K562 (cell line): Measurements from ENCODE around the gene FAM53B. TPM values are rescaled to one million over a fixed set of nuclear protein-coding genes. Genes with fewer than 3 reads are reported as not detected.
A peak's percentile ranks its signal among the peaks of the same experiment; 100 is the strongest.

Experiments used
- BRD4 ChIP-seq: fragments of 200-600 bp; sonication (generic); IDR thresholded peaks from 2 replicates; pipeline ENCODE4 v1.6.1; 2017; ENCODE audit warnings: inconsistent platforms
- CREM ChIP-seq: IDR thresholded peaks from 2 replicates; pipeline ENCODE4 v1.6.1; 2014; ENCODE audit warnings: antibody characterized with exemption, low read depth
- CXXC5 ChIP-seq: fragments of 250-450 bp; sonication (Bioruptor Pico); IDR thresholded peaks from 2 replicates; pipeline ENCODE4 v1.8.0; 2022; ENCODE audit warnings: inconsistent platforms, mild to moderate bottlenecking, moderate library complexity
- FOS ChIP-seq: IDR thresholded peaks from 3 replicates; pipeline ENCODE4 v1.6.1; 2011; ENCODE audit not compliant: insufficient read length; ENCODE audit errors: extremely low read depth
- GATA2 ChIP-seq: sonication (generic); formaldehyde crosslinking; IDR thresholded peaks from 2 replicates; pipeline ENCODE4 v1.4.0; 2020; ENCODE audit warnings: mild to moderate bottlenecking, missing genetic modification reagents
- LCOR ChIP-seq: sonication (generic); formaldehyde crosslinking; IDR thresholded peaks from 2 replicates; pipeline ENCODE4 v1.8.0; 2022; ENCODE audit warnings: mild to moderate bottlenecking, missing genetic modification reagents
- MTA2 ChIP-seq: fragments of 450-650 bp; IDR thresholded peaks from 2 replicates; pipeline ENCODE4 v1.6.1; 2016; ENCODE audit warnings: low read depth
- NR4A1 ChIP-seq, 2 experiments: fragments of 250-450 bp in 1 of 2; fragments of 450-650 bp in 1 of 2; sonication (Bioruptor Pico) in 1 of 2; IDR thresholded peaks; 2 replicates each; pipeline versions ENCODE4 v1.4.0 to v1.6.1; 2016 to 2020; ENCODE audit warnings: mild to moderate bottlenecking in 2 of 2, missing compliant biosample characterization in 1 of 2, missing genetic modification characterization in 1 of 2, moderate library complexity in 1 of 2
- POLR3G ChIP-seq: IDR thresholded peaks from 2 replicates; pipeline ENCODE4 v1.6.1; 2011; ENCODE audit not compliant: insufficient read length, insufficient replicate concordance; ENCODE audit errors: extremely low read depth
- SAP30 ChIP-seq: fragments of 200-600 bp; sonication (generic); IDR thresholded peaks from 2 replicates; pipeline ENCODE4 v1.6.1; 2012; ENCODE audit warnings: borderline replicate concordance, low read depth, mild to moderate bottlenecking, moderate library complexity, low read length, control low read depth, inconsistent platforms; ENCODE audit not compliant: insufficient read depth, poor library complexity, severe bottlenecking
- SUPT5H ChIP-seq: fragments of 450-650 bp; IDR thresholded peaks from 2 replicates; pipeline ENCODE4 v1.6.1; 2016
- ZNF121 ChIP-seq: sonication (generic); formaldehyde crosslinking; conservative IDR thresholded peaks from 2 replicates; pipeline ENCODE4 v1.8.0; 2022; ENCODE audit warnings: missing genetic modification reagents
- ZNF3 ChIP-seq: fragments of 250-450 bp; sonication (Bioruptor Pico); IDR thresholded peaks from 2 replicates; pipeline ENCODE4 v1.5.0; 2021; ENCODE audit warnings: mild to moderate bottlenecking, moderate library complexity
- polyA plus RNA-seq, 8 experiments: library from polyadenylated mRNA; depleted of rRNA in 4 of 8; stranded (reverse) in 5 of 8; unstranded in 3 of 8; fragments of >200 nt; fragmentation: Nextera tagmentation in 2 of 8; fragmentation: Illumina TruSeq in 1 of 8; extraction: Ambion mirVana in 2 of 8; extraction: Trizol in 1 of 8; gene quantifications; 2 replicates each; pipeline versions ENCODE4 v1.2.1 to v1.2.3, GENCODE V29; 2011 to 2014; ENCODE audit warnings: inconsistent platforms in 1 of 8, missing spikeins in 1 of 8
- total RNA-seq, 7 experiments: library from RNA; depleted of rRNA in 6 of 7; stranded (reverse); fragments of >200 nt in 6 of 7; fragmentation: Illumina TruSeq in 2 of 7; extraction: Trizol in 2 of 7; gene quantifications; 2 replicates each; pipeline versions ENCODE4 v1.2.1 to v1.2.3, GENCODE V29; 2011 to 2021; ENCODE audit warnings: low replicate concordance in 1 of 7
- TF ChIP-seq, protein P1 (sequence below), 2 experiments: fragments of 450-650 bp; conservative IDR thresholded peaks; 2 replicates each; pipeline ENCODE4 v1.6.1; 2017; ENCODE audit warnings: mild to moderate bottlenecking in 2 of 2, moderate library complexity in 2 of 2
- TF ChIP-seq, protein P2 (sequence below): fragments of 250-450 bp; sonication (Bioruptor Pico); IDR thresholded peaks from 2 replicates; pipeline ENCODE4 v1.5.0; 2020; ENCODE audit warnings: mild to moderate bottlenecking, borderline replicate concordance
- TF ChIP-seq, protein P3 (sequence below), 2 experiments: fragments of 250-450 bp in 1 of 2; fragments of 450-650 bp in 1 of 2; sonication (Bioruptor Pico) in 1 of 2; IDR thresholded peaks; 2 replicates each; pipeline versions ENCODE4 v1.6.1 to v1.8.0; 2016 to 2021; ENCODE audit warnings: mild to moderate bottlenecking in 2 of 2, moderate library complexity in 2 of 2, missing compliant biosample characterization in 1 of 2, missing genetic modification characterization in 1 of 2
- TF ChIP-seq, protein P4 (sequence below): fragments of 450-650 bp; IDR thresholded peaks from 2 replicates; pipeline ENCODE4 v1.6.1; 2016
- TF ChIP-seq, protein P5 (sequence below): fragments of 250-450 bp; sonication (Bioruptor Pico); IDR thresholded peaks from 2 replicates; pipeline ENCODE4 v1.5.0; 2020; ENCODE audit warnings: mild to moderate bottlenecking

Gene FAM53B
- total and polyA plus RNA-seq, 9 of the 15 experiments (the other 6 are each of a cell fraction or from before 2014, with no cell fraction given): 0.03 to 16.5 (median 5.0) TPM

DNA sequence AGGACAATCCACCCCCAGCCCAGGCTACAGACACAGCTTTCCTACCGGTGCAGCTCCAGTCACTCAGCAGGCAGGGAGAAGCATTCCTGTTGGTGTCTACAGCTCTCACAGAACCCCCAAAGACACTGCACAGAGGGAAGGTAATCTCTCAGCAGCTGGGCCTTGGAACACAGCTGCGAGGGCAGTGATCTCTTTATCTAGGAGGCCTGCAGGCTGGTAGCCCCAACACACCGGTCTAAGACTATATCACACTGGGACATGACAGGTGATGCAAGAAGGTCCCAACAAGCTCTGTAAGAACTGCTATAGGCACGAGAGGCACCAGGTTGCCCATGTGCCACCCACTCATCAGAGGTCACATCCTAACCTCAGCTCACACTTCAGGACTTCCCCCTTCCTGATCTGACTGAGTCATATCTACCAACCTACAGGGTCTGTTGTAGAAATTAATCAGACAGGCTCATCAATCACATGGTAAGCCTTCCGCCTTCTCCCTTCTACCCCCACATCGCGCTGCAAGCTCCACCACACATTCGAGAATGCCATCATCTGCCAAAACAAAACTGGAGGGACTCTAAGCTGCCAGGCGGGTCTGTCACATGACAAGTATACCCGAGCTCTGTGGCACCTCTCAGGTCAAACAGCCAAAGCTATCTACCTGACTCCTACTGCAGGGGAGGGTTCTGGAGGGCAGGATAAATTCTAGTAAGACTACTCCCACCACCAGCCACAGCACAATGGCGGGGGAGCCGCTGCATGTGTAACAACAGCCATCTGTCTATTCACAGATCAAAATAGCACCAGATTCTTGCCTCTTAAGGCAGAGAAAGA lies 26.1 kb downstream of the FAM53B start (continued):
- TF ChIP-seq LCOR (CRISPR knock-in tag): 0 out of 2 replicates have a peak, but pooled peaks have one; percentile 37
- TF ChIP-seq ZNF3: no peak
- TF ChIP-seq, protein P1, sequence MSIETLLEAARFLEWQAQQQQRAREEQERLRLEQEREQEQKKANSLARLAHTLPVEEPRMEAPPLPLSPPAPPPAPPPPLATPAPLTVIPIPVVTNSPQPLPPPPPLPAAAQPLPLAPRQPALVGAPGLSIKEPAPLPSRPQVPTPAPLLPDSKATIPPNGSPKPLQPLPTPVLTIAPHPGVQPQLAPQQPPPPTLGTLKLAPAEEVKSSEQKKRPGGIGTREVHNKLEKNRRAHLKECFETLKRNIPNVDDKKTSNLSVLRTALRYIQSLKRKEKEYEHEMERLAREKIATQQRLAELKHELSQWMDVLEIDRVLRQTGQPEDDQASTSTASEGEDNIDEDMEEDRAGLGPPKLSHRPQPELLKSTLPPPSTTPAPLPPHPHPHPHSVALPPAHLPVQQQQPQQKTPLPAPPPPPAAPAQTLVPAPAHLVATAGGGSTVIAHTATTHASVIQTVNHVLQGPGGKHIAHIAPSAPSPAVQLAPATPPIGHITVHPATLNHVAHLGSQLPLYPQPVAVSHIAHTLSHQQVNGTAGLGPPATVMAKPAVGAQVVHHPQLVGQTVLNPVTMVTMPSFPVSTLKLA (conservative IDR thresholded peaks at IDR 0.05): peak; percentile 36 to 65; a peak in 2 of 4 replicates
- no peak for TF ChIP-seq SAP30
- TF ChIP-seq, protein P2, sequence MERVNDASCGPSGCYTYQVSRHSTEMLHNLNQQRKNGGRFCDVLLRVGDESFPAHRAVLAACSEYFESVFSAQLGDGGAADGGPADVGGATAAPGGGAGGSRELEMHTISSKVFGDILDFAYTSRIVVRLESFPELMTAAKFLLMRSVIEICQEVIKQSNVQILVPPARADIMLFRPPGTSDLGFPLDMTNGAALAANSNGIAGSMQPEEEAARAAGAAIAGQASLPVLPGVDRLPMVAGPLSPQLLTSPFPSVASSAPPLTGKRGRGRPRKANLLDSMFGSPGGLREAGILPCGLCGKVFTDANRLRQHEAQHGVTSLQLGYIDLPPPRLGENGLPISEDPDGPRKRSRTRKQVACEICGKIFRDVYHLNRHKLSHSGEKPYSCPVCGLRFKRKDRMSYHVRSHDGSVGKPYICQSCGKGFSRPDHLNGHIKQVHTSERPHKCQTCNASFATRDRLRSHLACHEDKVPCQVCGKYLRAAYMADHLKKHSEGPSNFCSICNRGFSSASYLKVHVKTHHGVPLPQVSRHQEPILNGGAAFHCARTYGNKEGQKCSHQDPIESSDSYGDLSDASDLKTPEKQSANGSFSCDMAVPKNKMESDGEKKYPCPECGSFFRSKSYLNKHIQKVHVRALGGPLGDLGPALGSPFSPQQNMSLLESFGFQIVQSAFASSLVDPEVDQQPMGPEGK: no peak
- peak; percentile 95 for TF ChIP-seq MTA2
- no peak for TF ChIP-seq BRD4
- TF ChIP-seq ZNF121 (CRISPR knock-in tag): no peak
- no peak; the same call in 1 of the 2 replicates for TF ChIP-seq CREM
- TF ChIP-seq NR4A1 (CRISPR knock-in tag; IDR thresholded peaks at IDR 0.05): no peak
- peak; percentile 90 for TF ChIP-seq NR4A1 (tag; IDR thresholded peaks at IDR 0.05)
- TF ChIP-seq POLR3G: no peak
- TF ChIP-seq, protein P3, sequence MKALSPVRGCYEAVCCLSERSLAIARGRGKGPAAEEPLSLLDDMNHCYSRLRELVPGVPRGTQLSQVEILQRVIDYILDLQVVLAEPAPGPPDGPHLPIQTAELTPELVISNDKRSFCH (CRISPR knock-in tag; IDR thresholded peaks at IDR 0.05): no peak
- TF ChIP-seq, protein P3 (tag; IDR thresholded peaks at IDR 0.05): no peak
- TF ChIP-seq, protein P4, sequence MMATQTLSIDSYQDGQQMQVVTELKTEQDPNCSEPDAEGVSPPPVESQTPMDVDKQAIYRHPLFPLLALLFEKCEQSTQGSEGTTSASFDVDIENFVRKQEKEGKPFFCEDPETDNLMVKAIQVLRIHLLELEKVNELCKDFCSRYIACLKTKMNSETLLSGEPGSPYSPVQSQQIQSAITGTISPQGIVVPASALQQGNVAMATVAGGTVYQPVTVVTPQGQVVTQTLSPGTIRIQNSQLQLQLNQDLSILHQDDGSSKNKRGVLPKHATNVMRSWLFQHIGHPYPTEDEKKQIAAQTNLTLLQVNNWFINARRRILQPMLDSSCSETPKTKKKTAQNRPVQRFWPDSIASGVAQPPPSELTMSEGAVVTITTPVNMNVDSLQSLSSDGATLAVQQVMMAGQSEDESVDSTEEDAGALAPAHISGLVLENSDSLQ: peak; percentile 80
- no peak for TF ChIP-seq SUPT5H
- TF ChIP-seq CXXC5: peak; percentile 87
- TF ChIP-seq, protein P5, sequence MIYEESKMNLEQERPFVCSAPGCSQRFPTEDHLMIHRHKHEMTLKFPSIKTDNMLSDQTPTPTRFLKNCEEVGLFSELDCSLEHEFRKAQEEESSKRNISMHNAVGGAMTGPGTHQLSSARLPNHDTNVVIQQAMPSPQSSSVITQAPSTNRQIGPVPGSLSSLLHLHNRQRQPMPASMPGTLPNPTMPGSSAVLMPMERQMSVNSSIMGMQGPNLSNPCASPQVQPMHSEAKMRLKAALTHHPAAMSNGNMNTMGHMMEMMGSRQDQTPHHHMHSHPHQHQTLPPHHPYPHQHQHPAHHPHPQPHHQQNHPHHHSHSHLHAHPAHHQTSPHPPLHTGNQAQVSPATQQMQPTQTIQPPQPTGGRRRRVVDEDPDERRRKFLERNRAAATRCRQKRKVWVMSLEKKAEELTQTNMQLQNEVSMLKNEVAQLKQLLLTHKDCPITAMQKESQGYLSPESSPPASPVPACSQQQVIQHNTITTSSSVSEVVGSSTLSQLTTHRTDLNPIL: no peak
- peak; percentile 95 for TF ChIP-seq GATA2 (CRISPR knock-in tag)
- TF ChIP-seq FOS: no peak
